OCI-LY7 (cell line): ENCODE results near the gene NCAPD3. TPM values are rescaled to one million over a fixed set of nuclear protein-coding genes. Genes with fewer than 3 reads are reported as not detected.
"Not testable (repeated sequence)": the region's sequence is repeated elsewhere in the genome, so short reads cannot be mapped to it uniquely, and the experiment has no call there.

ENCODE experiments used
- BruUV-seq: library from RNA; stranded (reverse); fragments of 400-500 nt; replicated peaks from 2 replicates; lab custom pipeline; 2021; lab: Mats Ljungman, UMichigan
- CTCF ChIA-PET: fragments of 300-600 bp; sonication (Branson Sonifier 250); formaldehyde crosslinking; loops from one replicate; lab custom pipeline; 2022; ENCODE audit warnings: antibody characterized with exemption; ENCODE audit not compliant: unreplicated experiment; lab: Charles Lee
- POLR2A ChIA-PET: fragments of 300-600 bp; sonication (Branson Sonifier 250); formaldehyde crosslinking; loops from one replicate; lab custom pipeline; 2022; ENCODE audit warnings: antibody characterized with exemption; lab: Charles Lee
- DNase-seq: peaks from one replicate; pipeline ENCODE4 v3.0.0-alpha.2; 2015; ENCODE audit warnings: low spot score
- H2AFZ ChIP-seq: fragments of 200-600 bp; sonication (generic), shearing (Covaris generic); 2 replicates; pipeline ENCODE4 v1.6.1; 2014; ENCODE audit warnings: mild to moderate bottlenecking, antibody characterized with exemption, low read length, moderate library complexity
- H3K27ac ChIP-seq: fragments of 200-600 bp; sonication (generic); 2 replicates; pipeline ENCODE4 v1.5.1; 2014; ENCODE audit warnings: mixed run types, low read depth, mild to moderate bottlenecking, moderate library complexity, low read length, inconsistent platforms; ENCODE audit not compliant: poor library complexity, severe bottlenecking
- H3K36me3 ChIP-seq: fragments of 200-600 bp; sonication (generic); 2 replicates; pipeline ENCODE4 v1.6.1; 2014; ENCODE audit warnings: mild to moderate bottlenecking, antibody characterized with exemption, low read length, moderate library complexity, mixed read lengths; ENCODE audit not compliant: insufficient read depth
- H3K4me1 ChIP-seq: fragments of 200-600 bp; sonication (generic); 2 replicates; pipeline ENCODE4 v1.5.1; 2014; ENCODE audit warnings: mild to moderate bottlenecking, low read length; ENCODE audit not compliant: insufficient read depth, poor library complexity, severe bottlenecking
- H3K4me2 ChIP-seq: fragments of 200-600 bp; sonication (generic); 2 replicates; pipeline ENCODE4 v1.6.1; 2014; ENCODE audit warnings: mild to moderate bottlenecking, low read length
- H3K4me3 ChIP-seq: fragments of 200-600 bp; sonication (generic); 2 replicates; pipeline ENCODE4 v1.5.1; 2014; ENCODE audit warnings: mild to moderate bottlenecking, low read depth, low read length; ENCODE audit not compliant: poor library complexity, severe bottlenecking
- H3K79me2 ChIP-seq: fragments of 200-600 bp; sonication (generic); 2 replicates; pipeline ENCODE4 v1.6.1; 2016; ENCODE audit warnings: low read depth, mild to moderate bottlenecking, low read length, moderate library complexity, mixed read lengths; ENCODE audit not compliant: insufficient read depth
- H3K9me2 ChIP-seq: fragments of 200-600 bp; sonication (generic); 2 replicates; pipeline ENCODE4 v1.6.1; 2016; ENCODE audit warnings: mild to moderate bottlenecking, low read length, mixed read lengths; ENCODE audit not compliant: insufficient read depth
- H3K9me3 ChIP-seq: fragments of 200-600 bp; sonication (generic); 2 replicates; pipeline ENCODE4 v1.6.1; 2014; ENCODE audit warnings: mild to moderate bottlenecking, mixed run types, low read length, mixed read lengths
- H4K20me1 ChIP-seq: fragments of 200-600 bp; sonication (generic); 2 replicates; pipeline ENCODE4 v1.6.1; 2014; ENCODE audit warnings: mild to moderate bottlenecking, antibody characterized with exemption, low read length, moderate library complexity, mixed read lengths; ENCODE audit not compliant: insufficient read depth
- CTCF ChIP-seq: fragments of 200-600 bp; sonication (generic); conservative IDR thresholded peaks from 2 replicates; pipeline ENCODE4 v1.5.1; 2014; ENCODE audit warnings: mild to moderate bottlenecking, antibody characterized with exemption, low read length, moderate library complexity, mixed read lengths
- EZH2phosphoT487 ChIP-seq: fragments of 200-600 bp; sonication (generic); IDR thresholded peaks from 2 replicates; pipeline ENCODE4 v1.6.1; 2018; ENCODE audit warnings: low read depth, borderline replicate concordance, mild to moderate bottlenecking, mixed run types, antibody characterized with exemption, low read length, moderate library complexity, mixed read lengths
- intact Hi-C: fragments of 100-400 bp; cut with micrococcal nuclease; formaldehyde crosslinking; loops from one replicate; pipeline ENCODE4 v1.10.0; 2022; ENCODE audit not compliant: unreplicated experiment
- total RNA-seq, 2 experiments: library from RNA; depleted of rRNA in 1 of 2; stranded (reverse); fragments of >200 nt in 1 of 2; shearing (Covaris generic) in 1 of 2; gene quantifications; 2 replicates each; pipeline ENCODE4 v1.2.3, GENCODE V29; 2014 to 2022

Gene NCAPD3
- total RNA-seq, 2 experiments from 2014 or later = 89.1 to 112 TPM

GRCh38 chr11:134260503-134260902 lies 36.7 kb upstream of the NCAPD3 start:
- no peak overlapping the region for H3K4me3 ChIP-seq
- H3K9me2 ChIP-seq = no peaks in the 10 kb centered on the region
- H4K20me1 ChIP-seq = no peaks in the 10 kb centered on the region
- TF ChIP-seq CTCF (no peak), EZH2phosphoT487 (no peak)
- H3K4me1 ChIP-seq = peaks cover 16% of the 10 kb centered on the region
- no peaks in the 10 kb centered on the region for H3K79me2 ChIP-seq
- intact Hi-C loops = no loop called here
- peak overlapping the region; percentile 12 for H3K27ac ChIP-seq
- BruUV-seq = no TSS peak
- peak overlapping the region; percentile 11; the same call in 1 of the 2 replicates for H3K4me2 ChIP-seq
- peak; percentile 15 for DNase-seq
- CTCF ChIA-PET = no interaction called here
- POLR2A ChIA-PET = interaction anchor here (1.3 kb wide), 1 partner anchor 26 kb away, joined by 4 read pairs; no protein-coding TSS in a partner anchor
- peaks cover 26% of the 10 kb centered on the region; the same call in 1 of the 2 replicates for H3K36me3 ChIP-seq
- H2AFZ ChIP-seq = no peak overlapping the region
- no peaks in the 10 kb centered on the region for H3K9me3 ChIP-seq

DNA sequence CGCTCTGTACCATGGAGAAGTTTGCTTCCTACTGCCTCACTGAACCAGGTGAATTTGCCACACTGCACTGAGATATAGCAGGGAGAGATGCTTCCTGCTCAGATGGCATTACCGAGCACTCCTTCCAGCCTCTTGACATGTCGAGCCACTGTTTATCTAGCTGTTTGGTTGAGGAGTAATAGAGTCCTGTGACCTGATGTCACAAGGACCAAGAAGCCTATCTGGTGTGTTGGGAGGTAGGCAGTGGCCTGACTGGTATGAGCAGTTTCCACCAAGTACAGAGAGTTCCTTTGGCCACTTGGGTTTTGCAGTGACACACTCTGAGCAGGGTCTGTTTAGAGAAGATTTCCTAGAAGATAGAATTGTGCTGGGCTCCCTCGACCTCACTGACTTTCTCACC lies 34.8 kb upstream of the NCAPD3 start:
- Histone ChIP-seq H3K36me3 (peaks cover 26% of the 10 kb centered on the region; the same call in 1 of the 2 replicates), H3K4me1 (peaks cover 21% of the 10 kb centered on the region), H2AFZ (no peak overlapping the region), H4K20me1 (no peaks in the 10 kb centered on the region), H3K27ac (no peak overlapping the region), H3K79me2 (peaks cover 8% of the 10 kb centered on the region; the same call in 1 of the 2 replicates), H3K9me2 (no peaks in the 10 kb centered on the region), H3K4me3 (no peak overlapping the region), H3K4me2 (no peak overlapping the region), H3K9me3 (no peaks in the 10 kb centered on the region)
- no peak for TF ChIP-seq EZH2phosphoT487
- ChIA-PET POLR2A (no interaction called here), CTCF (no interaction called here)
- BruUV-seq = no TSS peak
- intact Hi-C loops = no loop called here
- DNase-seq = no peak

DNA sequence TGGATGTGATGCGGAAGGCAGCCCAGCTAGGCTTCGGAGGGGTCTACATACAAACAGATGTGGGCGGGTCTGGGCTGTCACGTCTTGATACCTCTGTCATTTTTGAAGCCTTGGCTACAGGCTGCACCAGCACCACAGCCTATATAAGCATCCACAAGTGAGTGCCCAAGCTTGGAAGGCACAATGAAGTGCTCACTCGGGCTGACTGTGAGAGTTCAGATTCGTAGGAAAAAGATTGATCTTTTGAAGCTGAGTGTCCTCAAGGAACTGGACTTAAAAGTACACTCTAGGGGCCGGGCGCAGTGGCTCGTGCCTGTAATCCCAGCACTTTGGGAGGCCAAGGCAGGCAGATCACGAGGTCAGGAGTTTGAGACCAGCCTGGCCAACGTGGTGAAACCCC lies 33.3 kb upstream of the NCAPD3 start:
- TF ChIP-seq CTCF (no peak), EZH2phosphoT487 (no peak)
- Histone ChIP-seq H3K4me3 (no peak overlapping the region), H3K27ac (no peak overlapping the region), H4K20me1 (no peaks in the 10 kb centered on the region), H3K9me2 (no peaks in the 10 kb centered on the region), H3K4me2 (no peak overlapping the region), H3K79me2 (peaks cover 12% of the 10 kb centered on the region; the same call in 1 of the 2 replicates), H3K36me3 (peaks cover 26% of the 10 kb centered on the region; the same call in 1 of the 2 replicates), H3K9me3 (no peaks in the 10 kb centered on the region), H3K4me1 (peaks cover 26% of the 10 kb centered on the region), H2AFZ (no peak overlapping the region)
- no TSS peak for BruUV-seq
- ChIA-PET POLR2A (no interaction called here), CTCF (no interaction called here)
- intact Hi-C loops = no loop called here
- DNase-seq = no peak

DNA sequence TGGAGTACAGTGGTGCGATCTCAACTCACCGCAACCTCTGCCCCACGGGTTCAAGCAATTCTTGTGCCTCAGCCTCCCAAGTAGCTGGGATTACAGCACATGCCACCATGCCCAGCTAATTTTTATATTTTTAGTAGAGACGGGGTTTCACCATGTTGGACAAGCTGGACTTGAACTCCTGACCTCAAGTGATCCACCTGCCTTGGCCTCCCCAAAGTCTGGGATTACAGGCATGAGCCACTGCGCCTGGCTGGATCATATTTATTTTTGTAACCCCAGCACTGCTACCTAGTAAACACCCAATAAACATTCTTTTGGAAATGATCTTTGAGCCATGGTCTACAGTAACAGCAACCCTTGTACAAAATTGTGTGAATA lies 31.4 kb upstream of the NCAPD3 start:
- BruUV-seq, DNase-seq, H3K27ac ChIP-seq, H3K9me2 ChIP-seq, H2AFZ ChIP-seq, CTCF ChIA-PET, intact Hi-C loops, H4K20me1 ChIP-seq, H3K4me2 ChIP-seq, H3K4me3 ChIP-seq, H3K9me3 ChIP-seq: not testable (repeated sequence)
- H3K4me1 ChIP-seq = peaks cover 25% of the 10 kb centered on the region
- H3K79me2 ChIP-seq = peaks cover 12% of the 10 kb centered on the region; the same call in 1 of the 2 replicates
- POLR2A ChIA-PET = interaction anchor here (1.0 kb wide), 1 partner anchor 11 kb away, joined by 4 read pairs; no protein-coding TSS in a partner anchor
- H3K36me3 ChIP-seq = peaks cover 27% of the 10 kb centered on the region; the same call in 1 of the 2 replicates
